ENCODE results near the gene ST3GAL4.

The ST3GAL4 gene

GRCh38 chr11:126405374-126405773 is 49.9 kb downstream of the ST3GAL4 start:
- no peak for DNase-seq (ENCODE audit: low read depth in 2 of 2, low spot score in 1 of 2)

GRCh38 chr11:126405906-126406305 is 50.4 kb downstream of the ST3GAL4 start:
- no peak for DNase-seq (ENCODE audit: low read depth in 2 of 2, low spot score in 1 of 2)

- no peak for DNase-seq (ENCODE audit: low read depth in 2 of 2, low spot score in 1 of 2)
Measured at GRCh38 chr11:126406368-126406767, 50.9 kb downstream of the ST3GAL4 start.

GRCh38 chr11:126407101-126407521 is 51.6 kb downstream of the ST3GAL4 start:
- no peak for DNase-seq (ENCODE audit: low read depth in 2 of 2, low spot score in 1 of 2)

GRCh38 chr11:126407682-126408288 is 52.3 kb downstream of the ST3GAL4 start:
- DNase-seq (ENCODE audit: low read depth in 2 of 2, low spot score in 1 of 2): no peak

GRCh38 chr11:126408496-126408895 is 53.0 kb downstream of the ST3GAL4 start:
- DNase-seq (ENCODE audit: low read depth in 2 of 2, low spot score in 1 of 2): no peak

GRCh38 chr11:126408901-126409619 is 53.6 kb downstream of the ST3GAL4 start:
- no peak for DNase-seq (ENCODE audit: low read depth in 2 of 2, low spot score in 1 of 2)

- no peak for DNase-seq (ENCODE audit: low read depth in 2 of 2, low spot score in 1 of 2)
Measured at GRCh38 chr11:126409620-126409985, 54.1 kb downstream of the ST3GAL4 start.

- no peak for DNase-seq (ENCODE audit: low read depth in 2 of 2, low spot score in 1 of 2)
Measured at GRCh38 chr11:126410649-126411048, 55.2 kb downstream of the ST3GAL4 start.

- DNase-seq (ENCODE audit: low read depth in 2 of 2, low spot score in 1 of 2): no peak
Measured at GRCh38 chr11:126411971-126412381, 56.5 kb downstream of the ST3GAL4 start.

GRCh38 chr11:126413426-126413825 is 57.9 kb downstream of the ST3GAL4 start:
- DNase-seq (ENCODE audit: low read depth in 2 of 2, low spot score in 1 of 2): no peak

GRCh38 chr11:126413843-126414405 is 58.4 kb downstream of the ST3GAL4 start:
- no peak for DNase-seq (ENCODE audit: low read depth in 2 of 2, low spot score in 1 of 2)

- DNase-seq (ENCODE audit: low read depth in 2 of 2, low spot score in 1 of 2): no peak
Measured at GRCh38 chr11:126414615-126415014, 59.1 kb downstream of the ST3GAL4 start.

GRCh38 chr11:126415128-126415527 is 59.6 kb downstream of the ST3GAL4 start:
- DNase-seq (ENCODE audit: low read depth in 2 of 2, low spot score in 1 of 2): no peak

GRCh38 chr11:126415669-126416420 is 60.4 kb downstream of the ST3GAL4 start:
- no peak for DNase-seq (ENCODE audit: low read depth in 2 of 2, low spot score in 1 of 2)

- DNase-seq (ENCODE audit: low read depth in 2 of 2, low spot score in 1 of 2): peak; percentile 34 to 45
Measured at GRCh38 chr11:126416542-126417090, 61.1 kb downstream of the ST3GAL4 start.

- no peak for DNase-seq (ENCODE audit: low read depth in 2 of 2, low spot score in 1 of 2)
Measured at GRCh38 chr11:126417091-126417862, 61.8 kb downstream of the ST3GAL4 start.

GRCh38 chr11:126418887-126419286 is 63.4 kb downstream of the ST3GAL4 start:
- no peak for DNase-seq (ENCODE audit: low read depth in 2 of 2, low spot score in 1 of 2)

GRCh38 chr11:126419801-126420697 is 64.6 kb downstream of the ST3GAL4 start:
- DNase-seq (ENCODE audit: low read depth in 2 of 2, low spot score in 1 of 2): no peak

All from stimulated activated CD8-positive, alpha-beta memory T cell treated with anti-CD3 and anti-CD28 coated beads, Interleukin-4, amount 100 ng/mL, for 4 hours (primary cell).